ENCODE data around the gene NRF1.
"Not testable (repeated sequence)": the region's sequence is repeated elsewhere in the genome, so short reads cannot be mapped to it uniquely, and the experiment has no call there.

NRF1 gene

DNA sequence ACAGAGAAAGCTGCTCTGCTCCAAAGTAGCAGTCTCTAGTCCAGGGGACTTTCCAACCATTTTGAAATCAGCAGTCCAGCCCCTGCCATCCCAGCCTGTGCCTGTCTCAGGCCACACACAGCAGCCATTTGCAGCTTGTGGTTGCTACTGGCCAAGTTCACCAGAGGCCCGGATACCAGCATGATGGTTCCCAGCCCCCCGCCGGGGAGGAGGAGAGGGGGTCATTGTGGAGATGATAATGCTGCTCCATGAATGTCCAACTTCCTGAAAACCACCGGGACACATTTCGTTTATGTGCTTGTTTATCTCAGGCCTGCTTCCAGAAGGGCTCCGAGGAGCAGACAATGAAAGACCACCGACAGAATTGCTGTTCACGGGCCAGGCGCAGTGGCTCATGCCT, 181.2 kb downstream of the NRF1 start:
- no peak overlapping the region for H3K4me3 ChIP-seq (ENCODE audit: low read depth, low read length)
- no peak for DNase-seq (ENCODE audit: low read depth)
- TF ChIP-seq, protein P1, sequence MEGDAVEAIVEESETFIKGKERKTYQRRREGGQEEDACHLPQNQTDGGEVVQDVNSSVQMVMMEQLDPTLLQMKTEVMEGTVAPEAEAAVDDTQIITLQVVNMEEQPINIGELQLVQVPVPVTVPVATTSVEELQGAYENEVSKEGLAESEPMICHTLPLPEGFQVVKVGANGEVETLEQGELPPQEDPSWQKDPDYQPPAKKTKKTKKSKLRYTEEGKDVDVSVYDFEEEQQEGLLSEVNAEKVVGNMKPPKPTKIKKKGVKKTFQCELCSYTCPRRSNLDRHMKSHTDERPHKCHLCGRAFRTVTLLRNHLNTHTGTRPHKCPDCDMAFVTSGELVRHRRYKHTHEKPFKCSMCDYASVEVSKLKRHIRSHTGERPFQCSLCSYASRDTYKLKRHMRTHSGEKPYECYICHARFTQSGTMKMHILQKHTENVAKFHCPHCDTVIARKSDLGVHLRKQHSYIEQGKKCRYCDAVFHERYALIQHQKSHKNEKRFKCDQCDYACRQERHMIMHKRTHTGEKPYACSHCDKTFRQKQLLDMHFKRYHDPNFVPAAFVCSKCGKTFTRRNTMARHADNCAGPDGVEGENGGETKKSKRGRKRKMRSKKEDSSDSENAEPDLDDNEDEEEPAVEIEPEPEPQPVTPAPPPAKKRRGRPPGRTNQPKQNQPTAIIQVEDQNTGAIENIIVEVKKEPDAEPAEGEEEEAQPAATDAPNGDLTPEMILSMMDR (IDR thresholded peaks at IDR 0.05; ENCODE audit: insufficient read depth, low read depth, low read length, missing control alignments) = no peak

DNA sequence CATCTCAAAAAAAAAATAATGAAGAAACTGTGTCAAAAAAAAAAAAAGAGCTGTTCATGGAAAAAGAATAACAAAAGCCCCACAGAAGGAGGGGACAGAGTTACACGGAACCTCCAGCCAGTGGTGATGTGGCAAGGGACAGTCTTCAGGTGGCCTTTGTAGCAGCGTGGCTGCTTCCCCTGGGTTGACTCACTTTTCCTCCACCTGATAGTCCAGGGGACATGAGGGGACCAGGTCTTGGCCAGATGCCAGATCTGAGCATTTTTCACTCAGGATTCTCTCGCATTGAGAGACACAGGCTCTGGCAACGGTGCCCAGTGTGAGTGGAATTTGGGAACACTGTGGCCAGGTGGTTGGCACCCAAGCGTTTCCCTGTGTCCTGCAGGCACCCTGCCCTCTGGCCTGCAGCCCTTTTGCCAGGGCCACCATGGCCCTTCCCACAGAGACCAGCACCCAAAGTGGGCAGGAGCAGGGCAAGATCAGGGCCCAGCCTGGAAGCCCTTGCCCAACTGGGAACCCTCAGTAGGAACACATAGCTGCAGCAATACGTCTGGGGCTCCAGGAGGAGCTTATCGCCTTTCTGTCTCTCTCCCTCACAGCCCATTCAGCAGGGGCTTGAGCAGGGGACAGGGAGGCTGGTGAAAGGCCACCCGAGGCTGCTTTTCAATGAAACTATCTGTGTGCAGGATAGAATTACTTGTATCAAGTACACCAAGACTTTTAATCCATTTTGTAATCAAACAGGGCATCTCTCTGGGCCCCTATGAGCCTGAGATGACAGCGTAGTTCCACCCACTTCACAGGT, 182.2 kb downstream of the NRF1 start:
- TF ChIP-seq, protein P1 (IDR thresholded peaks at IDR 0.05; ENCODE audit: insufficient read depth, low read depth, low read length, missing control alignments) = no peak
- DNase-seq (ENCODE audit: low read depth) = no peak
- no peak overlapping the region for H3K4me3 ChIP-seq (ENCODE audit: low read depth, low read length)

DNA sequence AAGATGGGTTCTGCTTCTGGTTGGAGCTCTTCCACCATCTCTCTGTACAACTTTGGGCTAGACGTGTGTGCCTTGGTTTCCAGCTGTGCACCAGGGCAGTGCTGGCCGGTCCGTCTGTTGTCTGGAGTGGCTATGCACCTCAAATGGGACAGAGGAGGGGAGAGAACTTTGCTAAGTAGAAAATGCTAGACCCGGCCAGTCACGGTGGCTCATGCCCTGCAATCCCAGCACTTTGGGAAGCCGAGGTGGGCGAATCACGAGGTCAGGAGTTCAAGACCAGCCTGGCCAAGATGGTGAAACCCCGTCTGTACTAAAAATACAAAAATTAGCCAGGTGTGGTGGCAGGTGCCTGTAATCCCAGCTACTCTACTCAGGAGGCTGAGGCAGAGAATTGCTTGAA, 182.9 kb downstream of the NRF1 start:
- not testable (repeated sequence) for DNase-seq (ENCODE audit: low read depth)

DNA sequence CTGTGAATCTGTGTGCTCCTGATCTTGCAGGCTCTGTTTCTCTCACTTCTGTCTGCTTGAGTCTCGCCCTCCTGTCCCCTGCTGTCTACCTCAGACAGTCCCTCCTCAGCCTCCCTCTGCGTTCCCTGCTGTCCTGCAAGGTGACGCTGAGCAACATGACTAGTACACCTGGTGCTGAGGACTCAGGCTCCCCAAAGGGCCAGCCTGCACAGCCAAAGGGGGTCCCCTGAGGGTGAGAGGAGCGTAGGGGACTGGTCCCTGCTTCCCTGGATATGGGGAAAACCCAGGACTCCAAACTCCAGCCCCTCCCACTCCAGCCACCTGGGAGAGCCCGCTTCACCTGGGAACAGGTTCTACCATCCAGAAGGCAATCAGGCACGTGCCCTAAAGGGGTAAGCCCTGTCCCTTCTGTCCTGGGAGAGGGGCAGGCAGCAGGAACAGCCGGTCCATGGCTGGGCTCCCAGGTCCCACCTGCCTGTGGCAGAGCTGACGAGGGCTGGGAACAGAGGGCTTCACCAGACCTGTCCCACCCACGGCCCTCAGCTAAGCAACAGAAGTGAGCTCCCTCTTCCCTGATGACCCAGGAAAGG, 184.8 kb downstream of the NRF1 start:
- no peak for DNase-seq (ENCODE audit: low read depth)
- no peak overlapping the region for H3K4me3 ChIP-seq (ENCODE audit: low read depth, low read length)
- TF ChIP-seq, protein P1 (IDR thresholded peaks at IDR 0.05; ENCODE audit: insufficient read depth, low read depth, low read length, missing control alignments) = no peak

More for the DNA sequence above, 182.9 kb downstream of the NRF1 start:
- not testable (repeated sequence) for H3K4me3 ChIP-seq (ENCODE audit: low read depth, low read length)

DNA sequence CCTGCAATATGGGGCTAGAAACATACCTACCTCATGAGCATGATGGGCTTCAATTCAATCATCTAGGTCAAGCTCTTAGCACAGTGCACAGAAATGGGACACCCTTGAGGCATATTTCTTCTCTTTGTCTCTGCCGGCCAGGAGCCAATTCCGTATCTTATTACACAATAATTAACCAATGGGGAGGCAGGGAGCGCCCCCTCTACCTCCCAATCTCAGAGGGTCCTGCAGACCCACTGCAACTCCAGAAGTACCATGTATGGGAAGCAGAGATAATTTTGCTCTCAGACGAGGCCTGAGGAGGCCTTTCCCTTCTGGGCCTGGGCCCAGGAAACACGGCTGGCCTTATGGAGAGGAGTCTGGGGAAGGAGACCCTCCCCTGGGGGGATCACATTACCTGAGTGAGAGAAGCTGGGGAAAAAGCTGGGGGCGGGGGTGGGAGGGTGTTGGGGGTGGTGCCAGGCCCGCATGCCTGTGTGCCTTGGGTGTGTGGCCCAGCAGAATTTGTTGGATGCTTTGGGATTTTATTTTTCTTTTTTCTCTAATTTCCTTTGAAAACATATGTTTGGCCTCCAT, 185.8 kb downstream of the NRF1 start:
- no peak for DNase-seq (ENCODE audit: low read depth)
- TF ChIP-seq, protein P1 (IDR thresholded peaks at IDR 0.05; ENCODE audit: insufficient read depth, low read depth, low read length, missing control alignments) = no peak
- H3K4me3 ChIP-seq (ENCODE audit: low read depth, low read length) = no peak overlapping the region

DNA sequence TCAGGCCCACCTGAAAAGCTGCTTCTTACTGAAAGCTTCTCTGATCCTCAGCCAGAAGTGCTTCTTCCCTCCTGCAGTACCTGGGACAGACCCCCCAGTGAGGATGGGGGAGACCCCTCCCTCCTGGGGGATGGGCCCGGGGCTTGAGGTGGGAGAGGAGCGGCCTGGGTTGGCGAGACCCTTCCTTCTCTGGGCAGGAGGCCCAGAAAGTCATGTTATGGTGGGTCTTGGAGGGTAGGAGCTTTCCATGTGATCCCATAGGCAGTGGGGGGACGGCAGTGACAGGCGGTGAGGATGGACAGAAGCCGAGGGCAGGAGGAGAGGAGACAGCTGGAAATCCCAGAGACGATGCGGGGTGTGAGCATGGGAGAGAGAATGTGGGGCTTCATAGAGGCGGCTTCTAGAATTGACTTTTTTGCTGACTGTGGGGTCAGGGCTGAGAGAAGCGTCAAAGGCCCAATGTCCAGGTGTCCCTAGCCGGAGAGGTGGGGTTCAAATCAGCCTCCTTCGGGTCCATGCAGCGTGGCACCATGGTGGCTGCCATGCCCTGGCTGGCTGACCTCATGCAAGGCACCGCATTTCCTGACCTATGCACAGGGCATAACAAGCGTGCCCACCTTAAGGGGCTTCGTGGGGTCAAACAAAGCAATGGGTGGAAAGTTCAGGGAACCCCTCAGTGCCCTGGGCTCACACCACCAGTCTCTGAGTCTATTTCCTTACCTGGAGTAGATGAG, 187.3 kb downstream of the NRF1 start:
- TF ChIP-seq, protein P1 (IDR thresholded peaks at IDR 0.05; ENCODE audit: insufficient read depth, low read depth, low read length, missing control alignments) = no peak
- no peak overlapping the region for H3K4me3 ChIP-seq (ENCODE audit: low read depth, low read length)
- DNase-seq (ENCODE audit: low read depth) = no peak
